HG03039 (cell line): ENCODE data around the gene TMEM184B.
"Not testable (repeated sequence)": the region's sequence is repeated elsewhere in the genome, so short reads cannot be mapped to it uniquely, and the experiment has no call there.

Source experiments
- ATAC-seq: cut with Tn5 transposase; IDR thresholded peaks from one replicate; pipeline ENCODE4 v1.9.1; 2021; ENCODE audit warnings: mild to moderate bottlenecking, moderate library complexity; ENCODE audit not compliant: unreplicated experiment

TMEM184B gene

DNA sequence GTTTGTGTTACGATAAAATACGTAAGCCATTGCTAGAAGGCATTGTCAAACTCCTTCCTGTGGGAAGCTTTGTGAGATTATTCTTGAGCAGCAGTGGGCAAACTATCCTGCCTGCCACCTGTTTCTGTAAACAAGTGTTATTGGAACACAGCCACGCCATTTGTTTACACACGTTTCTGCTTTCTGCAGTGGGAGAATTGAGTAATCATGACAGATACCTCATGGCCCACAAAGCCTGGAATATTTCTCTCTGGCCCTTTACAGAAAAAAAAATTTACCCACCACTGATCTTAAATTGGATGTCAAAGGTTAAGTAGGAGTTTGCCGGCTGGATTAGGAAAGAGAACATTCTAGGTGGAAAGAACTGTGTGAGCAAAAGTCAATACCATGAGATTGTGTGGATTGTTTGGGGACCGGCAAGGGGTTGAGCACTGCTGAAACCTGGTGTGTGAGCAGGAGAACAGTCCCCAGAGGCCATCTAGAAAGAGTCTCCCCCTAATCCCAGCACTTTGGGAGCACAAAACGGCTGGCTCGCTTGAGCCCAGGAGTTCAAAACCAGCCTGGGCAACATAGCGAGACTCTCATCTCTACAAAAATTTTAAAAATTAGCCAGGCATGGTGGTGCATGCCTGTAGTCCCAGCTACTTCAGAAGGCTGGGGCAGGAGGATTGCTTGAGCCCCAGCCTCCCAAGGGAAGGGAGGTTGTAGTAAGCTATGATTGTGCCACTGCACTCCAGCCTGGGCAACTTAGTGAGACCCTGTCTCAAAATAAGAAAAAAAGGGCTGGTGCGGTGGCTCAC is 85.2 kb downstream of the TMEM184B start:
- no peak for ATAC-seq

DNA sequence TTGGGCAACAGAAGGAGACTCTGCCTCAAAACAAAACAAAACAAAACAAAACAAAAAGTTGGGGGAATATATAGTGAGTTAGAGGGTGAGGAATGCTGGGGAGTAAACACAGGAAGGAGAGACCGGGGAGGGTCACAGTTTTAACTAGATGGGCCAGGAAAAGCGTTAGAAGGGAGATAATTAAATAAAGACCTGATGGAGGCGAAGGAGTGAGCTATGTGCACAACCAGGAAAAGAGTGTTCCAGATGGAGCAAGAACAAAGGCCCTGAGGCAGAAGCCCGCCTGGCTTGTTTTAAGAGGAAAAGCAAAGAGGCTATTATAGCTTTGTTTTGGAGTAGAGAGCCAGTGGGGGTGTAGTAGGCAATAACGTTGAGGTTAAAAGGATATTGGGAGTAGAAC is 86.4 kb downstream of the TMEM184B start:
- ATAC-seq: no peak

DNA sequence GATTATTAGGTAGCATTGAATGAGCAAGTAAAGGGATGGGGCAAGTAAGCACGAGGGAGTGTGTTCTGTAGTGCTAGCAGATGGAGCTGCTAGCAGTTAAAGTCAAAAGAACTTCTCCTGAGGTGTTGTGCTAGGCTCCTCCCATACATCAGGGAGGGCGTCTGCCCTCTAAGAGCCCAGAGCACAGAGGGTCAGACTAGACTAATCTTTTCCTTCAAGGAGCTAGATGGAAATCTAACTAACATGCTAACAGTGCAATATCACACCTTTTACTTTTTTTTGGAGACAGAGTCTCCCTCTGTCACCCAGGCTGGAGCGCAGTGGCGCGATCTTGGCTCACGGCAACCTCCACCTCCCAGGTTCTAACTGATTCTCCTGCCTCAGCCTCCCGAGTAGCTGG is 88.0 kb downstream of the TMEM184B start:
- ATAC-seq: no peak

DNA sequence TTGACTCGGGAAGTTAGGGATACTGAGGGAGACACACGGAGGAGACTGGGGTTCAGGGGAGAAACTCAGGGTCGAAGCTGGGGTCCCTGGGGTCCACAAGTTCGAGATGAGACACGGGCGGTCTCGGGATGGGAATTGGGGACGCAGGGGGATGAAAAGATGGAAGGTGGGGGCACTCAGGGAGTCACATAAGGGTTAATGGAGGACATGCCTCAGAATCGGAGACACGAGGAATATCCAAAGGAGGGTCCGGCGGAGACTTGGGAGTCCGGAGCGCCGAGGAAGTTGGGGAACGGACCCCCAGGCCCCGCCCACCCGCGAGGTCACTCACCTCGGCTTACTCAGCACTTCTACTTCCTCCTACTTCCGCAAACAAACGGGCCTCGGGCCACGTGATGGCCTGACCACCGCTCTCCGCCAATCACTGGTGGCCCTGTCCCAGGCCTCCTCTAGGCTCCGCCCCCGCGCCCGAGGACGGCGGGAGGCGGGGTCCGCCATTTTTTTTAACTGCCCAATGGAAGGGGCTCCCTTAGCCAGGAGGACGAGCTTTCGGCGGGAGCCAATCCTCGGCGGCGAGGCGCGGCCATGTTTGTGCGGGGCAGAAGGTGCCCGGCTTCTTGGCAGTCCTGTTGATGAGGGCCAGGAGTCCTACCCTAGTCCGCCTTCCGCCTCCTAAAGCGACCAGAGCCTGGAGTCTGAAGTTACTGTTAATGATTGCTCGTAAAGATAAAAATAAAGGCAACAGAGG is 91.2 kb downstream of the TMEM184B start, which contains the start of gene PLA2G6:
PLA2G6 (minus strand) TSS at position 378 of the 748 bp plus-strand sequence. CDS start 12,404 bp downstream, outside the sequence.
- peak; percentile 76 for ATAC-seq

DNA sequence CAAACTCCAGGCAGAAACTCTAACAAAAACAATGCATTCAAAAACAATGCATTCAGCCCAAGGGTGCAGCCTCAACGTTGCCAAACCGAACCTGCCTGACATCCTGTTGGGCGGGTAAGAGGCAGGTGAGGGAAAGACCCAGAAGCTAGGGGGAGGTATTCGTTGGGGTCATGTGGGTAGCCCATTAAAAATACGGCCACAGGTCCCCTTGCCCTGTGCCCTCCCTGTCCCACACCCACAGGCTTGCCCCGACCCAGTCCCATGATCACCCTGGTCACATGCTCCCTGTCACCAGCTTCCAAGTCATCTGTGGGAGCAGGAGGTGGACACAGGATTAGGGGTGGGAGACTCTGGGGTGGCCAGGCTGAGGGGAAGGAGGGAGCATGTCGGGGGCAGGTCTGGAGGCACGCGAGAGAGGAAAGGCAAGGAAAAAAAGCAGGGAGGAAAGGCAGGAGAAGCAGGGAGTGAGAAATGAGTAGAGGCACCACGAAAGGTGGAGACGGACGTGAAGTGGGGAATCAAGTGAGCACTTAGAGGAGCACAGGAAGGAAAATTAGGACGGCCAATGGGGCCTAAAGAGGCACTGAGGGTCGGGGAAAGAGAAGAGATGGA is 91.9 kb downstream of the TMEM184B start:
- no peak for ATAC-seq

DNA sequence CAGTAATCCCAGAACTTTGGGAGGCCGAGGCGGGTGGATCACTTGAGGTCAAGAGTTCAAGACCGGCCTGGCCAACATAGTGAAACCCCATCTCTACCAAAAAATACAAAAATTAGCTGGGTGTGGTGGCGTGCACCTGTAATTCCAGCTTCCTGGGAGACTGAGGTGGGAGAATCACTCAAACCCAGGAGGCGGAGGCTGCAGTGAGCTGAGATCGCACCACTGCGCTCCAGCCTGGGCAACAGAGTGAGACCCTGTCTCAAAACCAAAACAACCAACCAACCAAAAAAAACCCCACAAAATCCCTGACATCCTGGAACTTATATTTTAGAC is 94.2 kb downstream of the TMEM184B start:
- not testable (repeated sequence) for ATAC-seq

DNA sequence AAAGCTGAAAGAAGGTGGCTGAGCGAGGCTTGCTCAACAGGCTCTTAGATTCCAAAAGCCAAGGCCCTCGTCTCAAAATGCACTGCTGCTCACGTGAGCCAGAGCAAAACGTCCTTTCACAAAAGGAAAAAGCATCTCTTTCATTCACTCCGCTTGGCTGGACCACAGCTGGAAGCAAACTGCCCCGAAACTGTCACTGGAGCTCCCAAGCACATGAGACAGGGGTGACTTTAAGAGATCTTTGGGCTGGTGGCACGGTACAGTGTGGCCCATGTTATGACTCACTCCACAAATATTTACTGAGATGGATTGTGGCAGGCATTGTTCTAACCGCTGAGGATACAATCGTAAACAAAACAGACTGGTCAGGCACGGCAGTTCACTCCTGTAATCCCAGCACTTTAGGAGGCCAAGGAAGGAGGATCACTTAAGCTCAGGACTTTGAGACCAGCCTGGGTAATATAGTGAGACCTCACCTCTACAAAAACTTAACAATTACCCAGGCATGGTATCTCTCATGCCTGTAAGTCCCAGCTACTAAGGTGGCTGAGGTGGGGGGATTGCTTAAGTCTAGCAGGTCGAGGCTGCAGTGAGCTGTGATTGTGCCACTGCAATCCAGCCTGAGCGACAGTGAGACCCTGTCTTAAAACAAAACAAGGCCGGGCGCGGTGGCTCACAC is 94.7 kb downstream of the TMEM184B start:
- ATAC-seq: no peak

DNA sequence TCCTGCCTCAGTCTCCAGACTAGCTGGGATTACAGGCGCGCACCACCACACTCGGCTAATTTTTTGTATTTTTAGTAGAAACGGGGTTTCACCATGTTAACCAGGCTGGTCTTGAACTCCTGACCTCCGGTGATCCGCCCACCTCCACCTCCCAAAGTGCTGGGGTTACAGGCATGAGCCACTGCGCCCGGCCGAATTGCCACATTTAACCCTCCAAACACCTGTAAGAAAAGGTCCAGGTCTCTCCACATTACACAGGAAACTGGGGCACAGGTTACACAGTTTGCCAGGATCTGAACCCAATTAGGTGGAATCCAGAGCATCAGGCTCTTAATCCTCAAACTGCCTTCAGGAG is 95.3 kb downstream of the TMEM184B start:
- ATAC-seq: not testable (repeated sequence)

DNA sequence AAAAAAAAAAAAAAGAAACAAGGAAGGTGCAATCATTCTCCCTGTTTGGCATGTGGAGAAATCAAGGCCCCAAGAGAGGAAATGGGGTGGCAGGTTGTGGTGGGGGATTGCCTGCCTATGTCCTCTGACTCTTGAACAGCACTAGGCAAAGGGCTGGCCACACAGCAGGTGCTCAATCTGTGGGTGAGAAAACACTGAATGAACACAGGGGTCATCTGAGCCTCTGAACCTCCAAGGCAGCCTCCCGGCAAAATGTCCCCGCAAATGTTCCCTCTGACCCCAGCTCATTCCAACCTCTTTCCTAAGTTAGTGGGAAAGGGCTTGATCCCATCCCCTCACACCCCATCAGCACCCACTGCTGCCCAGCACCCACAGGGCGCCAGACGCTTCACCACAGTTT is 95.8 kb downstream of the TMEM184B start:
- no peak for ATAC-seq

DNA sequence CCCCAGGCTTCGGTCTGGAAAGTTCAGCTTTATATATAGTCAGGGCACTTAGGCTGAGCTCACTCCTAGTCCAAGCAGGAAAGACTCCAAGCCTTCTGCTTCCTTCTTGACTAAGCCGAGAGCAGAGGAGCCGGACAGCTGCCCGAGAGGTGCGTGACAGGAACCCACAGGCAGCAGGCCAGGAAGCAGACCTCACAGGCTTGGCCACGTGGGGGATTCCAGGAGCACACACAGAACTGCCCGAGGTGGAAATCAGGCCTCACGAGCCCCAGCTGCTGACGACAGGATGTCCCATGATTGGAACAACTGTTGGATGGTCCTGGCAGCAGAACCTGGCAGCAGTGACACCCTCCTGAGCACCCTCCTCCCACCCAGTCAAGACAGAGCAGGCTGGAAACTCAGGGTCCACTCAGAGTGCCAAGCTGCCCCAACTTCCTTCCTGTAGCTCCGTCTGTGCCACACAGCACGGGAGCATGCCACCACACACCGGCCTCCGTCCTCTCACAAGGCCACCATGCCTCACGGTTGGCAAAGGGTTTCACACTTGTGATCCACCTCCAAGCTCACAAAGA is 96.6 kb downstream of the TMEM184B start:
- ATAC-seq: no peak

DNA sequence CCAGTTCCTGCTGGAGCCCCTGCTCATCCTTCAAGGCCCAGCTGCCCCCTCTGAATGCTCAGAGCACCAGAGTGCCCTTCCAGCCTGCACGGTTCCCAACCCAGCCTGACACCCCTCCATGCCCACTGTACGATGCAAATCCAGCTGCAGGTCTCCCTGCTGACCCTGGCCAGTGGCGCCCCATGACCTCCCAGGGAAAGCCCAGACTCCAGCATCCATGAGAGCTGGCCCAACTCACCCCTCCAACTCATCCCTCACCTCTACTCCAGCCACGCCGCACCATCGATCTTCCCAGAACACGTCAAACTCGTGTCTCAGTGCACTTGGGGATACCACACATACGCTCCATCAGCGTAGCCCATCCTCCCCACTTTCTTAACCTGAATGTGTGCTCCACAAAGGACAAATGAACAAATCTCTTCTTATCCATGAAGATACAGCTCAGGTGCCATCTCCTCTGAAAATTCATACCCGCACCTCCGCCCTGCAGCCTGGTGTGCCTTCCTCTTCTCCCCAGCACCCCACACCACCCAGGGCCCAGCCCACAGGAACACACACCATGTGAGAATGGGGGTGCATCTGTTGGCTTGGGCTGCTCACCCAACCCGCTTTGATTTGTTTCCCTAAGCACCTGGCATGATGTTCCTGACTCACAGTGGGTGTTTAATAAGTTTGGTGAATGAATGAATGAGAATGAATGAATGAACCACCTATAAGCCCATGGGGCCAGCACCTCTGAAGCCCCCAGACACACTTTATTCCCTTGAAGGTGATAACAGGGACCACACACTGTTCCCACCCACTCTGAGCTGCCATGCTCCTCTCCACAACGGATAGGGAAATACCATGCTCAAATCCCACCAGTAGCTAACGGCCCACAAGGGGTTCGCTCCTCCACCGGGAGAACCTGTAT is 97.3 kb downstream of the TMEM184B start:
- ATAC-seq: no peak

DNA sequence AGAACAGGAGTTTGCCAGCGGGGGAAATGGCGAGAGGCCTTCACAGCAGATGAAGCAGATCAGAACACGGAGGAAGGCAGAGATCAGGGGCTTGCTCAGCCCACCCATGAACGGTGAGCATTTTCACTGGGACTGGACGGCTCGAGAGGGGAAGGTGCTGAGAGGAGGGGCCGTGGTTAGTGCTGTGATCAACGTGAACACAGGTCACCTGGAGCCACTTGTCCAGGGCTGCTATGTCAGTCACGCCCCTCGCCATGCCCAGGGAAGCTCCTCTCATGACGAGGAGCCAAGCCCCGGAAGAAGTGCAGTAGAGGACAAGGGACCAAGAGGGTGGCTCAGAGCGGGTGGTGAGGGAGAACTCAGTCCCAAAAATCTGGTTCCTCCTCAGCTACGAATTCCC is 98.2 kb downstream of the TMEM184B start:
- no peak for ATAC-seq

DNA sequence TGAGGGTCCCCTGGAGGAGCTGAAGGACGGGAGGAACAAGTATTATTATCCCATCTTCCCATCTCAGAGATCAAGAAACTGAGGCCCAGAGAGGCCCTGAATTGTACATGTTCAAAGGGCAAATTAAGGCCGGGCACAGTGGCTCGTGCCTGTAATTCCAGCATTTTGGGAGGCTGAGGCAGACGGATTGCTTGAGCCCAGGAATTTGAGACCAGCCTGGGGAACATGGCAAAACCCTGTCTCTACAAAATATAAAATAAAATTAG is 99.2 kb downstream of the TMEM184B start:
- no peak for ATAC-seq

DNA sequence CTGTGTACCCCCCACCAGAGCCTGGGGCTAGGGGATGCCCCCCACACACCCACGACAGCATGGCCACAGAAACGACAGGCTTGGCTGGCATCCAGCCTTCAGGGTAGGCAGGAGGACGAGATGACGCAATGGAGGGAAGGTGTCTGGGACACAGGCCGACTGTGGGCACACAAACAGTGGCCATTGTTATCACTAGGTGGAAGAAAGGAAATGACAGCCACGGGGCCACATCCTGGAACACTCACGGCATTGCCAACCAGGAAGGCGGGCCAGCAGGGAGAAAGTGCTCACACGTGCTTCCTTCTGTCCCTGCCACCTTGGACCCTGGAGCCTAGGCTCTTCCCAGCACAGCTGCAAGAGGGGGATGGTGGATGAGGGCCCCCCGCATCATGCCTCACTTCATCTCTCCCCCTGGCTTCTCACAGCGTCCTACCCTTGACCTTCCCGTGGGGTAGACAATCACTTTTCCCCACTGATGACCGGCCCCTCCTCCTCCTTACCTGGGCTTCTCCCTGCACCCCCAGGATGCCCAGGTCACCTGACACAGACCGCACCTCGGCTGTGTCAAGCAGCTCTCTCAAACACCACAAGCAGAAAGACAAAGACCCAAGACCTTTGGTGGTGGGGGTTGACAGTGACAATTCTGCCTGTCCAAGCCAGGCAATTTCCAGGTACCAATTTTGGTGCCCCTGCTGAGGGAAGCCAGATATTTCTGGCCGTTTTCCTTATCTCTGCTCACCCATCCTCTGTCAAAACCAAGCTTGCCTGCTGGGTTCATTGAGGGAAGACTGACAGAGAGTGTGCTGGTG is 99.8 kb downstream of the TMEM184B start:
- no peak for ATAC-seq

DNA sequence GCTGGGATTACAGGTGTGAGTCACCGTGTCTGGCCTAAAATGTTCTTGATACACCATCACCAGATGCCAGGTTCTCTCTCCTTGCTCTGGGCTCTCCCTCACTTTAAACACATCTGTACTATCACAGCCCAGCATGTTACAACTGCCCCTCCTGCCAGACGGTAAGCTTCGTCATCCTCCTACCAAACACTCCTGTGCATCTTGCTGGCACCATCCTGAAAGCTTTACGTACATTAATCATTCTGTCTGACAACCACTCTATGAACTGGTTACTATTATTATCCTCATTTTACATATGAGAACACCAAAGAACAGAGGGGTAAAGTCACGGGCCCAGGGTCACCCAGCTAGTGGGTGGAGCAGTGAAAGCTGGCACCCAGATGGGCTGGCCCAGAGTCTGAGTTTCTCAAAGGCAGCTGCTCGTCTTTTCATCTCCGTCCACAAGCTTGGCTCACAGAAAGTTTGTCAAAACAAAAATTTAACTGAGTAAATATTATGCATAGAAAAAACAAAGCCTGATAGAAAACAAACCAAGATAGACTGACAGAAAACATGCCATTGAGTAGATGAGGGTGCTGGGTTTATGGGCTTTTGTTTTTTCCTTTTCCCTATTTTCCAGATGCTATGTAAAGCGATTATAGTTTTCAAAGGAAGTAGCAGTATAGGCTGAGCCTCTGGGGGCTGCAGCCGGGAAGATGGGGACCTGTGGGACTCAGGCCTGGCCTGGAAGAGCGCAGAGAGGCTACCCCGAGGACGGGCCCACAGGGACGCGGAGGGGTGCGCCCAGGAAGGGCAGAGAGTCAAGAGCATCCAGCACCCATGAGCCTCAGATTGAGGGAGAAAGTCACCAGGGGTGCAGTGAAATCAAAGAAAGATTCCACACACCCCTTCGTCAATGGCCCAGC is 100.6 kb downstream of the TMEM184B start:
- no peak for ATAC-seq

DNA sequence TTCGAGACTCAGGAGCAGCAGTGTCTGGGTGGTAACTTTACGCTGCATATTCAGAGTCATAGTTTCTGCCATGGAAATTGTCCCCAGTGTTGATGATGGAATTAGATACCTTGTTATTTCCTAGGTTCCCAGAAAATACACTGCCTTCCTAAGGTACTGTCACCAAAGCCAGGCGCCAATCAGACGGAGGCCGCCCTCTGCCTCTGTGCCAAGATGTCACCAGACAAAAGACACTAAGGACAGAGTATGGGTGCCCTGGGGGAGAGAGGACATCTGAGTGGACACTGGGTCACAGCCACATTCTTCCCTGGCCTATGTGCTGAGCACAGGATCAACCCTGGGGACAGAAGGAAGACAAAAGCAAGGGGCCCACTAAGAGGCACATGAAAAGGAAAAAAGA is 102.3 kb downstream of the TMEM184B start:
- no peak for ATAC-seq
